GM12892 (cell line): ENCODE measurements around the gene ZSCAN12.

ENCODE experiments used
- POLR2A ChIP-seq: IDR thresholded peaks from 2 replicates; pipeline ENCODE4 v1.6.1; 2011; ENCODE audit warnings: low read depth, low read length, control low read depth
- POLR2AphosphoS5 ChIP-seq: IDR thresholded peaks from 2 replicates; pipeline ENCODE4 v1.6.1; 2011; ENCODE audit warnings: low read depth, low read length, control low read depth

DNA sequence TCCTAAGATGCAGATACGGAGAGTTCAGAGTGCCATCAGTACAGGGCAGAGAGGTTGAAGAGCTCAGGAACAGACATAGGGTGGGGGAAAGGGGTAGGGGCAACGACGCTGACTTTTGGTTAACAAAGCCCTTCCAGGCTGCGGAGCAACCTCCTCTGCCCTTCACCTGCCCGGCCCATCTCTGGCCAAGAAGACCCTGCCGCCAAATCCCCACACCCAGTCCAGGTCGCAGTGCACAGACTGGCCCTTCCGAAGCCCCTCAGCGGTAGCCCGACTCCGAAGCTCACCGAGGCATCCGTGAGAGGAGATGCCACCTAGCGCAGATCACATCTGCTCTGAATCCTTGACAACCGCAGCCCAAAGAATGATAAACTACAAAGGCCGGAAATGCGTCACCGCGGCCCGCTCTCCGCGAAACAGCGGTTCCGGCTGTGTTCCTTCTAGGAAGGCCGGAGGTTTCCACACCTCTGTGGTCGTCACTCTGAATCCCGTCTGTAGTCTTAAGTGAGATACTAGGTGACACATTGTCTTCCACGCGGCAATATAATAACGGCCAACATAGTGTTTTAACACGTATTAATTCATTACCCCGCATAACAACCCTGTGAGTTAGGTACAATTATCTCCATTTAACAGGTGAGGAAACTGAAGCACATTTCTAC, 43.7 kb upstream of the ZSCAN12 start, which contains the start of gene ZSCAN23:
- peak; percentile 72; the same call in 1 of the 2 replicates for TF ChIP-seq POLR2AphosphoS5
- TF ChIP-seq POLR2A: peak; percentile 82
